Measurements from ENCODE around the gene NFASC. TPM values are rescaled to one million over a fixed set of nuclear protein-coding genes. Genes with fewer than 3 reads are reported as not detected.

NFASC gene
- total RNA-seq, 1 donor from 2014 or later: 3.8 TPM

DNA sequence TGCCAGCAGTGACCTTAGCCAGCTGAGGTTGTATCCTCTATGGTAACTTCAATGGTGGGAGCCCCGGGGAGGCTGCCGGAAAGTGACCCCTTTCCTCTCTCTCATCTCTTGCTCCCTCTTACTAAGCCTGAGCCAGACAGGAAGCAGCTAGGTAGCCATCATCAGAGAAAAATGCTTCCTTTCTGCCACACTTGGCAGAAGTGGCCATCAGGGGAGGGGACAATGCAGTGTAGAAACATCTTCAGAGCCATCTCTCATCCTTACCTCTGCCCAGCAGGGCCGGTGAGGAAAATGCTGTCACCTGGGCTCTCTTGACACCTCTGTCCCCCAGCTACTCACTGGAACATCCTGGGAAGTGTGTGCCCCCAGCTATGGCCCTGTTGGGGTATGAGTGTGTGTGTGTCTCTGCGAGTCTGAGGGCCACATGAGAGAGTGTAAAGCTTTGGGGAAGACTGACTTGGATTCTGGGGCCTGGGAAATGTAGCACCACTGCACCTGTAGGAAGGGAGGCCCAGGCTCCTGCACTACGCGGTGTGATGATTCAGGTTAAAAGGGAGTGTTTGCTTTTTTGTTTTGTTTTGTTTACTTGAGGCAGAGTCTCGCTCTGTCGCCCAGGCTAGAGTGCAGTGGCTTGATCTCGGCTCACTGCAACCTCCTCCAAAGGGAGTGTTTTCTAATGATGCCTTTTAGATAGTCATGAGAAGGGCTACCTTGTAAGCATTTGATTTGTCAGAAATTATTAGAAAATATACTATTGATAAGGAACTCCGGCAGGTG, 123.6 kb downstream of the NFASC start:
- Mint-ChIP-seq H3K9me3 (ENCODE audit: unreplicated experiment) (no peaks in the 10 kb centered on the region), H3K4me3 (ENCODE audit: unreplicated experiment) (no peak overlapping the region)

GRCh38 chr1:204996981-204997380, 126.3 kb downstream of the NFASC start:
- Mint-ChIP-seq H3K4me3 (ENCODE audit: unreplicated experiment) (no peak overlapping the region), H3K4me1 (ENCODE audit: unreplicated experiment) (peaks cover 16% of the 10 kb centered on the region), H3K36me3 (ENCODE audit: low read depth, unreplicated experiment) (no peaks in the 10 kb centered on the region), H3K27ac (ENCODE audit: unreplicated experiment) (no peak overlapping the region), H3K27me3 (ENCODE audit: unreplicated experiment) (peaks cover 6% of the 10 kb centered on the region), H3K9me3 (ENCODE audit: unreplicated experiment) (no peaks in the 10 kb centered on the region)
- DNase-seq (ENCODE audit: low spot score): no peak
- TF ChIP-seq, protein P1, sequence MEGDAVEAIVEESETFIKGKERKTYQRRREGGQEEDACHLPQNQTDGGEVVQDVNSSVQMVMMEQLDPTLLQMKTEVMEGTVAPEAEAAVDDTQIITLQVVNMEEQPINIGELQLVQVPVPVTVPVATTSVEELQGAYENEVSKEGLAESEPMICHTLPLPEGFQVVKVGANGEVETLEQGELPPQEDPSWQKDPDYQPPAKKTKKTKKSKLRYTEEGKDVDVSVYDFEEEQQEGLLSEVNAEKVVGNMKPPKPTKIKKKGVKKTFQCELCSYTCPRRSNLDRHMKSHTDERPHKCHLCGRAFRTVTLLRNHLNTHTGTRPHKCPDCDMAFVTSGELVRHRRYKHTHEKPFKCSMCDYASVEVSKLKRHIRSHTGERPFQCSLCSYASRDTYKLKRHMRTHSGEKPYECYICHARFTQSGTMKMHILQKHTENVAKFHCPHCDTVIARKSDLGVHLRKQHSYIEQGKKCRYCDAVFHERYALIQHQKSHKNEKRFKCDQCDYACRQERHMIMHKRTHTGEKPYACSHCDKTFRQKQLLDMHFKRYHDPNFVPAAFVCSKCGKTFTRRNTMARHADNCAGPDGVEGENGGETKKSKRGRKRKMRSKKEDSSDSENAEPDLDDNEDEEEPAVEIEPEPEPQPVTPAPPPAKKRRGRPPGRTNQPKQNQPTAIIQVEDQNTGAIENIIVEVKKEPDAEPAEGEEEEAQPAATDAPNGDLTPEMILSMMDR (IDR thresholded peaks at IDR 0.05; ENCODE audit: unreplicated experiment): no peak

More for the DNA sequence above, 123.6 kb downstream of the NFASC start:
- no peak for DNase-seq (ENCODE audit: low spot score)
- H3K4me1 Mint-ChIP-seq (ENCODE audit: unreplicated experiment): peaks cover 17% of the 10 kb centered on the region
- H3K36me3 Mint-ChIP-seq (ENCODE audit: low read depth, unreplicated experiment): no peaks in the 10 kb centered on the region
- no peak overlapping the region for H3K27ac Mint-ChIP-seq (ENCODE audit: unreplicated experiment)
- peaks cover 6% of the 10 kb centered on the region for H3K27me3 Mint-ChIP-seq (ENCODE audit: unreplicated experiment)
- TF ChIP-seq, protein P1 (IDR thresholded peaks at IDR 0.05; ENCODE audit: unreplicated experiment): no peak

GRCh38 chr1:204997591-204998355, 127.1 kb downstream of the NFASC start:
- TF ChIP-seq, protein P1 (IDR thresholded peaks at IDR 0.05; ENCODE audit: unreplicated experiment): no peak
- peak overlapping the region; percentile 80 for H3K27ac Mint-ChIP-seq (ENCODE audit: unreplicated experiment)
- H3K4me3 Mint-ChIP-seq (ENCODE audit: unreplicated experiment): no peak overlapping the region
- peaks cover 12% of the 10 kb centered on the region for H3K4me1 Mint-ChIP-seq (ENCODE audit: unreplicated experiment)
- no peak for DNase-seq (ENCODE audit: low spot score)
- no peaks in the 10 kb centered on the region for H3K9me3 Mint-ChIP-seq (ENCODE audit: unreplicated experiment)
- peaks cover 6% of the 10 kb centered on the region for H3K27me3 Mint-ChIP-seq (ENCODE audit: unreplicated experiment)
- H3K36me3 Mint-ChIP-seq (ENCODE audit: low read depth, unreplicated experiment): no peaks in the 10 kb centered on the region

GRCh38 chr1:205001162-205001561, 130.5 kb downstream of the NFASC start:
- Mint-ChIP-seq H3K27ac (ENCODE audit: unreplicated experiment) (no peak overlapping the region), H3K27me3 (ENCODE audit: unreplicated experiment) (peaks cover 7% of the 10 kb centered on the region), H3K9me3 (ENCODE audit: unreplicated experiment) (no peaks in the 10 kb centered on the region), H3K36me3 (ENCODE audit: low read depth, unreplicated experiment) (no peaks in the 10 kb centered on the region), H3K4me1 (ENCODE audit: unreplicated experiment) (peaks cover 12% of the 10 kb centered on the region), H3K4me3 (ENCODE audit: unreplicated experiment) (no peak overlapping the region)
- TF ChIP-seq, protein P1 (IDR thresholded peaks at IDR 0.05; ENCODE audit: unreplicated experiment): no peak
- no peak for DNase-seq (ENCODE audit: low spot score)

- no peaks in the 10 kb centered on the region for H3K9me3 Mint-ChIP-seq (ENCODE audit: unreplicated experiment)
- no peak for DNase-seq (ENCODE audit: low spot score)
- H3K27me3 Mint-ChIP-seq (ENCODE audit: unreplicated experiment): peaks cover 6% of the 10 kb centered on the region
- H3K27ac Mint-ChIP-seq (ENCODE audit: unreplicated experiment): no peak overlapping the region
- peaks cover 9% of the 10 kb centered on the region for H3K4me1 Mint-ChIP-seq (ENCODE audit: unreplicated experiment)
- TF ChIP-seq, protein P1 (IDR thresholded peaks at IDR 0.05; ENCODE audit: unreplicated experiment): no peak
- H3K36me3 Mint-ChIP-seq (ENCODE audit: low read depth, unreplicated experiment): no peaks in the 10 kb centered on the region
- H3K4me3 Mint-ChIP-seq (ENCODE audit: unreplicated experiment): no peak overlapping the region
Measured at GRCh38 chr1:205002705-205003104, 132.0 kb downstream of the NFASC start.

Data from endothelial cell (in vitro differentiated cells).